ENCODE measurements around the gene IQSEC1. TPM values are rescaled to one million over a fixed set of nuclear protein-coding genes. Genes with fewer than 3 reads are reported as not detected.

IQSEC1 gene
- total RNA-seq, 1 donor from 2014 or later, result 27.1 TPM

DNA sequence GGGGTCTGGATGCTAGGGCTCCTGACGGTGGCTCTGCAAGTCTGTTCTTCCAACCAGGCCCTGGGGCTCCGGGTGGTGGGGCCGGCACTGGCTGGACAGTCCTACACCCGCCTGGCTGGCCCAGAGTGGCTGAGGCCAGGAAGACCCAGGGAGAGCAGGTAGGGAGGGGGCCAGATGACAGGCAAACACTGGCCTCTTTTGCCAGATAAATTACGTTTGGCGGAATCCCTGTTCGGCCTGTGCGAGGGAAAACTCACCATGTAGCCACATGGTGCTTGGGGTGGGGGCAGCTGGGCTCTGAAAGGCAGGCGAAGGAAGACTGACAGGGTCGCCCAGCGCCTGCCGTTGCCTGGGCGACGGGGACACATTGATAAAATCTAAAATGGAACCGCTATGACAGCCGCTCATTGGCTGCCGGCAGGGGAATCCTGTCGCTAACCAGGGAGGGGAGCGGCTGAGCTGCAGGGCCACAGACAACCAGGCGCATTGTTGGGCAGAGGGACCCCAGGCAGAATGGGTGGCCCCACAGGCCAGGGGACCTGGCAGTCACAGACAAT lies 30.4 kb downstream of the IQSEC1 start:
- H3K9ac ChIP-seq (ENCODE audit: low read depth in 1 of 3, low read length in 3 of 3), result no peak overlapping the region
- no peaks in the 10 kb centered on the region for H3K36me3 ChIP-seq (ENCODE audit: control insufficient read depth in 3 of 3, insufficient read depth in 3 of 3, low read length in 3 of 3)
- peaks cover 0 to 5% (median 0%) of the 10 kb centered on the region in 3 donors for H3K4me1 ChIP-seq (ENCODE audit: control insufficient read depth in 3 of 3, insufficient read depth in 3 of 3, low read length in 3 of 3)
- H3K4me3 ChIP-seq (ENCODE audit: low read length in 3 of 3), result no peak overlapping the region
- H3K9me3 ChIP-seq (ENCODE audit: control insufficient read depth in 3 of 3, low read length in 3 of 3), result no peaks in the 10 kb centered on the region
- H3K27me3 ChIP-seq (ENCODE audit: control insufficient read depth in 3 of 3, insufficient read depth in 3 of 3, low read length in 3 of 3), result no peaks in the 10 kb centered on the region
- H3K27ac ChIP-seq (ENCODE audit: low read depth, low read length), result no peak overlapping the region

DNA sequence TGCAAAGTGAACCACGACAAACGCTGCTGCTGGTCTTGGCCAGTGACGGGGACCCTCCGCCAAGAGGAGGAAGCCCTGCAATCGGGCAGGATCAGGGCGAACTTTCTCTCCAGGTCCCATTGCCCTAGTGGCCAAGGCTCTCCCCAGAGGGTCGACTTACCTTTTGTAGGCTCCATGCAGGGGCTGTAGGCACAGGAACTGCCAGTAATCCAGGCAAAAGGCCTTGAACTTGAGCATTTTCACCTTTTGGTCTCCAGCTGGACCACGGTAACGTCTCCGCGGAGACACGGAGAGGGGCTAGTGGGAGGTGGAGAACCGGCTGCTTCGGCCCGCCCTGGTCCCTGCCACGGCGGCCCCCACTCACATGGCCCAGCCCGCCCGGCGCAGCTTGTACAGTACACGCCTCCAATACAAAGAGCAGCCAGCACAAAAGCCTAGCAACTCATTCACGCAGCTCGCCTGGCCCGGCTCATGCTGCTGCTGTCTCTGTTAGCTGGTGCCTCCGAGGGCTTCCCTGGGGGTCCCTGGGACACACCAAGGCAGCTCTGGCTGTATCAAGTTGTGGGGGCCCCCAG lies 31.0 kb downstream of the IQSEC1 start:
- H3K4me3 ChIP-seq (ENCODE audit: low read length in 3 of 3), result no peak overlapping the region
- no peak overlapping the region for H3K9ac ChIP-seq (ENCODE audit: low read depth in 1 of 3, low read length in 3 of 3)
- no peaks in the 10 kb centered on the region for H3K9me3 ChIP-seq (ENCODE audit: control insufficient read depth in 3 of 3, low read length in 3 of 3)
- H3K27ac ChIP-seq (ENCODE audit: low read depth, low read length), result no peak overlapping the region
- no peaks in the 10 kb centered on the region for H3K27me3 ChIP-seq (ENCODE audit: control insufficient read depth in 3 of 3, insufficient read depth in 3 of 3, low read length in 3 of 3)
- peaks cover 0 to 5% (median 0%) of the 10 kb centered on the region in 3 donors for H3K4me1 ChIP-seq (ENCODE audit: control insufficient read depth in 3 of 3, insufficient read depth in 3 of 3, low read length in 3 of 3)
- no peaks in the 10 kb centered on the region for H3K36me3 ChIP-seq (ENCODE audit: control insufficient read depth in 3 of 3, insufficient read depth in 3 of 3, low read length in 3 of 3)

DNA sequence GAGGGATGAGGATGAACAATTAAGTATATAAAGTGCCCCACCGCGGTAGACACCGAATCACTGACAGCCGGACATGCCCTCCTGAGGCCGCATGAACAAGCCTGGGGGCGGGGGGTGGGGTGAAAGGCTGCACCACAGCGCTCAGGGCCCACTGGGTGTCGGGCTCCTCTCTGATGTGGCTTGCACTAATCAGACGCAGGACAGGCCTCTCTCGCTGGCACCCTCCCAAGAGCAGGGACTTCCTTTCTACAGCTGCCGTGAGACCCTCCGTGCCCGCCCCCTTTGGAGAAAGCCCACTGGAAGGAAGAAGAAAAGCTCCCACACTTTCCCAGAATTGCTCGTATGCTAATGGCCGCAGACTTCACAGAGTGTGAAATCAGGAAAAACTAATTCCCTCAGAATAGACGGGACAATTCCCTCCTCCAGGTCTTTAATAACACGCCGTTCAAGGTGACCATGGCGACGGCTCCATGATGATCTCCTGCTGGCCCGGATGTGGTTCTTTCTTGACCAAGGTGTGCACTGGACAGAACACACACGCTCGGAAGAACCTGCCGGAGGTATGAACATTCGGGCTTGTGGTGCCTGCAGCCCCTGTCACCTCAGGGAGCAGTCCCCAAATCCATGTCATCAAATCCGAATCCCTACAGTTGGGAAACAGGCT lies 32.0 kb downstream of the IQSEC1 start:
- Histone ChIP-seq H3K36me3 (ENCODE audit: control insufficient read depth in 3 of 3, insufficient read depth in 3 of 3, low read length in 3 of 3) (no peaks in the 10 kb centered on the region), H3K27ac (ENCODE audit: low read depth, low read length) (no peak overlapping the region), H3K9me3 (ENCODE audit: control insufficient read depth in 3 of 3, low read length in 3 of 3) (no peaks in the 10 kb centered on the region), H3K4me1 (ENCODE audit: control insufficient read depth in 3 of 3, insufficient read depth in 3 of 3, low read length in 3 of 3) (peaks cover 0 to 5% (median 0%) of the 10 kb centered on the region in 3 donors), H3K27me3 (ENCODE audit: control insufficient read depth in 3 of 3, insufficient read depth in 3 of 3, low read length in 3 of 3) (no peaks in the 10 kb centered on the region), H3K4me3 (ENCODE audit: low read length in 3 of 3) (no peak overlapping the region), H3K9ac (ENCODE audit: low read depth in 1 of 3, low read length in 3 of 3) (no peak overlapping the region)

DNA sequence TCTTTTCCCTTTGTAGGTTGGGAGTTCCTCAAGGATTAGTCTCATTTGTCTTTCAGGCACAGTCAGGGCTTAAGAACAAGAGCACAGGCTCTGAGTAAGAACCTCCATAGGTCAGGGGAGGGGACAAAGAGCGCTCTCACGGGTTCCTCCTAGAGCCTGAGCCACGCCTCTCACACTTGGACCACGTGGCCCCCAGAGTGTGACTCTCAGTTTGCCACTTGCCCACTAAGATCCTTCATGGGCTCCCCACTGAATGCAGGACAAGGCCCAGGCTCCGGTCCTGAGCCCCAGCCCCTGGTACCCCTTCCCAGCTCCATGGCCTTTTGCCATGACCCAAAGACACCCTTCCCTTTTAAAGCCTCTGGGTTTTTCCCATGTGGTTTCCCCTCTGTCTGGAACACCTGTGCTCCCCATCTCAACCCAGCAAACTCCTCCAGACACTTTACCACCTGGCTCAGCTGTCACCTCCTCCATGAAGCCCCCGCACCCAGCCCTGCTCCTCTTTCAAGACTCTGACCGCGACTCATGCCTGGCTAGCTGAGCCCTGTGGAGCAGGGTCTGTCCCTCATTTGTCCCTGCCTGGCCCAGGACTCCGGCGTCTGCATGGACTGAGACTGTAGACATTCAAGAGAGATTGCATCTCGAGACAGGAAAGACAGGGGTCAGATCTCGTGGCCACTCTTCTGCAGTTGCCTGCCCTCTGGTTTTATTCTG lies 32.7 kb downstream of the IQSEC1 start:
- peaks cover 0 to 7% (median 0%) of the 10 kb centered on the region in 3 donors for H3K4me1 ChIP-seq (ENCODE audit: control insufficient read depth in 3 of 3, insufficient read depth in 3 of 3, low read length in 3 of 3)
- no peaks in the 10 kb centered on the region for H3K36me3 ChIP-seq (ENCODE audit: control insufficient read depth in 3 of 3, insufficient read depth in 3 of 3, low read length in 3 of 3)
- H3K4me3 ChIP-seq (ENCODE audit: low read length in 3 of 3), result no peak overlapping the region
- no peak overlapping the region for H3K27ac ChIP-seq (ENCODE audit: low read depth, low read length)
- no peaks in the 10 kb centered on the region for H3K9me3 ChIP-seq (ENCODE audit: control insufficient read depth in 3 of 3, low read length in 3 of 3)
- no peaks in the 10 kb centered on the region for H3K27me3 ChIP-seq (ENCODE audit: control insufficient read depth in 3 of 3, insufficient read depth in 3 of 3, low read length in 3 of 3)
- no peak overlapping the region for H3K9ac ChIP-seq (ENCODE audit: low read depth in 1 of 3, low read length in 3 of 3)

DNA sequence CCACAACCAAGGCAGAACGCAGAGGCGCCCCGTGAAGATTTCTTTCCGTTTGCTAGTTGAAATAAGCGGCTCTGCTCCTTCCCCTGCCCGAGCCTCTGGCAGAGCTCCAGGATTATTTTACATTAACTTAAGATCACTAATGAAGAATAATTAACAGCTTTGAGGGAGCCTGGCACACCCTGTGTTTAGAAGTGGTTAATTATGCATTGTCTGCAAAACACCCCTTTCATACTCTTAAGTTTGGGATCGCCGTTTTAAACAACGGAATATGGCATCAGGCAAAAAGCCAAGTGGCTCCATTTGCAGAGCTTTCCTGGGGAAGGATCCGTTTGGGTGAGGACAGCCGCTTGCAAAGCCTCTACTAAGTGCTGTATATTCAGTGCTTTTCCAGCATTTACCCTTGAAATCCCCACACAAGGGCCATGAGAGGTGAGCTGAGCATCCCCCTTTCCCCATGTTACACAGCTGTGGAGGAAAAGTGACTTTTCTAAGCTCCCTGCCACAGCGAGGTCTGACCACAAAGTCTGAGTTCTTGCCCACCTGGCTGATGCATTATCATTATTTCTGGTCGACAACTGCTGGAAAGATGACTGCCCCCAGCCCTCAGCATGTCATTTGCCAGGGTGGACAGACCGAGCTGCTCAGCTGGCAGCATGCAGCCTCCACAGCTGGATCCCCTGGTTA lies 33.9 kb downstream of the IQSEC1 start:
- Histone ChIP-seq H3K9me3 (ENCODE audit: control insufficient read depth in 3 of 3, low read length in 3 of 3) (no peaks in the 10 kb centered on the region), H3K36me3 (ENCODE audit: control insufficient read depth in 3 of 3, insufficient read depth in 3 of 3, low read length in 3 of 3) (no peaks in the 10 kb centered on the region), H3K4me1 (ENCODE audit: control insufficient read depth in 3 of 3, insufficient read depth in 3 of 3, low read length in 3 of 3) (peaks cover 6 to 15% (median 8%) of the 10 kb centered on the region in 3 donors), H3K27me3 (ENCODE audit: control insufficient read depth in 3 of 3, insufficient read depth in 3 of 3, low read length in 3 of 3) (no peaks in the 10 kb centered on the region), H3K27ac (ENCODE audit: low read depth, low read length) (no peak overlapping the region), H3K4me3 (ENCODE audit: low read length in 3 of 3) (no peak overlapping the region), H3K9ac (ENCODE audit: low read depth in 1 of 3, low read length in 3 of 3) (no peak overlapping the region)

DNA sequence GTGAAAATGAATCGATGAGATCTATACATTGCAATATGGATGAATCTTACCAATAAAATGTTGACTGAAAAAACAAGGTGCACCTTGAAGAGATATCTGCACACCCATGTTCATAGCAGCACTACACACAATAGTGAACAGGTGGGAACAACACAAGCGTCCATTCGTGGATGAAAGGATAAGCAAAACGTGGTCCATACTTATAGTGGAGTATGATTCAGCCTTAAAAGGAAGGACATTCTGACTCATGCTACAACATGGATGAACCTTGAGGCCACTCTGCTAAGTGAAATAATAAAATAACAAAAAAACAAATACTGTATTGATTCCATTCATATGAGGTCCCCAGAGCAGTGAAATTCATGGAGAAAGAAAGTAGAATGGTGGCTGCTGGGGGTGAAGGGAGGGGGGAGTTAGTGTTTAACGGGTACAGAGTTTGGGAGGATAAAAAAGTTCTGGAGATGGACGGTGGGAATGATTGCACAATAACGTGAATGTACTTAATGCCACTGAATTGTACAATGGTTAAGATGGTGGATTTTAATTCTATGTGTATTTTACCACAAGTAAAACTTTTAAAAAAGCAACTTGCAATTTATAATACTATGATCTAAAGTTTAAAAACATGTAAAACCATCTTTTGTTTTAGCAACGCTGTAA lies 35.6 kb downstream of the IQSEC1 start:
- H3K9ac ChIP-seq (ENCODE audit: low read depth in 1 of 3, low read length in 3 of 3), result no peak overlapping the region
- no peaks in the 10 kb centered on the region for H3K9me3 ChIP-seq (ENCODE audit: control insufficient read depth in 3 of 3, low read length in 3 of 3)
- H3K36me3 ChIP-seq (ENCODE audit: control insufficient read depth in 3 of 3, insufficient read depth in 3 of 3, low read length in 3 of 3), result no peaks in the 10 kb centered on the region
- no peak overlapping the region for H3K27ac ChIP-seq (ENCODE audit: low read depth, low read length)
- no peak overlapping the region for H3K4me3 ChIP-seq (ENCODE audit: low read length in 3 of 3)
- H3K4me1 ChIP-seq (ENCODE audit: control insufficient read depth in 3 of 3, insufficient read depth in 3 of 3, low read length in 3 of 3), result peaks cover 7 to 20% (median 15%) of the 10 kb centered on the region in 3 donors
- H3K27me3 ChIP-seq (ENCODE audit: control insufficient read depth in 3 of 3, insufficient read depth in 3 of 3, low read length in 3 of 3), result no peaks in the 10 kb centered on the region

DNA sequence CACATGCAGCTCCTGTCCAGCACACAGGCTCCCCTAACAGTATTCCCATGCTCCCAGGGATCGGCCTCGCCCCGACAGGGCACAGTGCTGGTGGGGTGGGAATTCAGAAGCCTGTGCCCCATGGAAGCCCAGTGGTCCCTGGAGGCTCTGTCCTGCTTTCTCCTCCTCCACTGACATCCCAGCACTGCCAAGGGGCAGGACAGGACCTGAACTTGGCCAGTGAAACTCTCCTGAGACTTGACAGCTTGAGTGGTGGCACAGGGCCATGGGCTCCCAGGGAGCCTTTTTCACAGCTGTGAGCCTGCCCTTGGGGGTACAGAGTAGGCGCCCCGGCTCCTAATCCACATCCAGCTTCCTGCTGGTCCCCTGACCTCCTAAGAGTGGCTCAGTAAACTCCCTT lies 38.4 kb downstream of the IQSEC1 start:
- no peak overlapping the region for H3K4me3 ChIP-seq (ENCODE audit: low read length in 3 of 3)
- H3K9me3 ChIP-seq (ENCODE audit: control insufficient read depth in 3 of 3, low read length in 3 of 3), result no peaks in the 10 kb centered on the region
- H3K27me3 ChIP-seq (ENCODE audit: control insufficient read depth in 3 of 3, insufficient read depth in 3 of 3, low read length in 3 of 3), result no peaks in the 10 kb centered on the region
- H3K36me3 ChIP-seq (ENCODE audit: control insufficient read depth in 3 of 3, insufficient read depth in 3 of 3, low read length in 3 of 3), result no peaks in the 10 kb centered on the region
- H3K4me1 ChIP-seq (ENCODE audit: control insufficient read depth in 3 of 3, insufficient read depth in 3 of 3, low read length in 3 of 3), result peaks cover 7 to 20% (median 15%) of the 10 kb centered on the region in 3 donors
- H3K9ac ChIP-seq (ENCODE audit: low read depth in 1 of 3, low read length in 3 of 3), result no peak overlapping the region
- H3K27ac ChIP-seq (ENCODE audit: low read depth, low read length), result peak overlapping the region; percentile 7

DNA sequence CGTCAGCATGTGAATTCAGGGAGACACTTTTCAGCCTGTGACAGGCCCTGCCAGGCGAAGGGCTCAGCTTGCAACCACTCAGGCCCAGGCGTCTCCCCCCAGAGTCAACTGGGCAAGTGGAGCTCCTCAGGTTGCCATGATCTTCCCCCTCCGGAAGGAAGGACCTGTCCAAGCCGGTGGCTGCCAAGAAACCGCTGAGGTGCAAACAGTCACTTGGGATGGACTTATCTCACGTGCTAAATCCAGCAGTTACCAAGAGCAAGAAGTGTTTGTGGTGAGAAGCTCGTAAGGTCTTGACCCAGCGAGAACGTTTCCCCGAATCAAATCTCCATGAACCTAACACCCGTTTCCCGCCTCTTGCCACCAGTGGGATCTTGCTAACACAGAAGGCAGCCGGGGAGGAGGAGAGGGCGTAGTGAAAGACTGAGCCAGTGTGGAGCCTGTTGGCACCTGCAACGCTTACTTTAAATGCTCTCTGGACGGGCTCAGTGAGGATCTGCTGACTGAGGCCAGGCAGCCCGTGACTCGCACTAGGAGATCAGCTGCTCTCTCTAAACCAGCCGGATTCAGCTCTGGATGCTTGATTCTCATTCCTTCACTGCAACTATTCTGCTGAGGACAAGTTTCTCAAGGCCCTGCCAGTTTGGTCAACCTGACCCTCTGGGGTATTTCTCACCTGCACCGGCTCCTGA lies 39.0 kb downstream of the IQSEC1 start:
- Histone ChIP-seq H3K4me1 (ENCODE audit: control insufficient read depth in 3 of 3, insufficient read depth in 3 of 3, low read length in 3 of 3) (peaks cover 7 to 15% (median 15%) of the 10 kb centered on the region in 3 donors), H3K4me3 (ENCODE audit: low read length in 3 of 3) (no peak overlapping the region), H3K36me3 (ENCODE audit: control insufficient read depth in 3 of 3, insufficient read depth in 3 of 3, low read length in 3 of 3) (no peaks in the 10 kb centered on the region), H3K27ac (ENCODE audit: low read depth, low read length) (peak overlapping the region; percentile 7), H3K9me3 (ENCODE audit: control insufficient read depth in 3 of 3, low read length in 3 of 3) (no peaks in the 10 kb centered on the region), H3K9ac (ENCODE audit: low read depth in 1 of 3, low read length in 3 of 3) (no peak overlapping the region), H3K27me3 (ENCODE audit: control insufficient read depth in 3 of 3, insufficient read depth in 3 of 3, low read length in 3 of 3) (no peaks in the 10 kb centered on the region)

DNA sequence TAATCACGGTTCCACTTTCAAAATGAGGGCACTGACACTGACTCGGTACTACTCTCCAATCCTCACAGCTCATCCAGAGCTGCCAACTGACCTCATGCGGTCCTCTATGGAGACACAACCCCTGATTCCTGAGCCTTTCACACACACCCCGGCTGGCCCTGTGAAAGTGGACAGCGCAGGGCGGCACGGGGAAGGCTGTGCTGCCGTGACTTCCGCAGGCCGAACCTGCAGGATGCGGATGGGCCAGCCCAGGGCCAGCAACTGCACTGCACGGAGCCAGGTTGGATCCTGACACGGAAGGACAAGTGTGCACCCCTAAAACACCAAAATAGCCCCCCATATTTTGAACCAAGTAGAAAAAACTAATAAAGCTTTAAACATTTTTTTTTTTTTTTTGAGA lies 41.0 kb downstream of the IQSEC1 start:
- Histone ChIP-seq H3K36me3 (ENCODE audit: control insufficient read depth in 3 of 3, insufficient read depth in 3 of 3, low read length in 3 of 3) (no peaks in the 10 kb centered on the region), H3K27ac (ENCODE audit: low read depth, low read length) (no peak overlapping the region)

More for the DNA sequence above, 41.0 kb downstream of the IQSEC1 start:
- Histone ChIP-seq H3K27me3 (ENCODE audit: control insufficient read depth in 3 of 3, insufficient read depth in 3 of 3, low read length in 3 of 3) (no peaks in the 10 kb centered on the region), H3K4me1 (ENCODE audit: control insufficient read depth in 3 of 3, insufficient read depth in 3 of 3, low read length in 3 of 3) (peaks cover 10 to 15% (median 15%) of the 10 kb centered on the region in 3 donors), H3K4me3 (ENCODE audit: low read length in 3 of 3) (no peak overlapping the region), H3K9me3 (ENCODE audit: control insufficient read depth in 3 of 3, low read length in 3 of 3) (no peaks in the 10 kb centered on the region), H3K9ac (ENCODE audit: low read depth in 1 of 3, low read length in 3 of 3) (no peak overlapping the region)
